Measurements from ENCODE around the gene HIPK3. TPM values are rescaled to one million over a fixed set of nuclear protein-coding genes. Genes with fewer than 3 reads are reported as not detected.

The HIPK3 gene
- total and polyA plus RNA-seq, 7 donors = 10.6 to 417 (median 277) TPM

- Histone ChIP-seq H3K27ac (no peak overlapping the region), H3K9me3 (peaks cover 0 to 4% (median 1%) of the 10 kb centered on the region in 4 donors), H3K36me3 (no peaks in the 10 kb centered on the region), H3K4me3 (no peak overlapping the region), H3K4me1 (no peaks in the 10 kb centered on the region), H3K27me3 (no peaks in the 10 kb centered on the region)
- TF ChIP-seq, protein P1, sequence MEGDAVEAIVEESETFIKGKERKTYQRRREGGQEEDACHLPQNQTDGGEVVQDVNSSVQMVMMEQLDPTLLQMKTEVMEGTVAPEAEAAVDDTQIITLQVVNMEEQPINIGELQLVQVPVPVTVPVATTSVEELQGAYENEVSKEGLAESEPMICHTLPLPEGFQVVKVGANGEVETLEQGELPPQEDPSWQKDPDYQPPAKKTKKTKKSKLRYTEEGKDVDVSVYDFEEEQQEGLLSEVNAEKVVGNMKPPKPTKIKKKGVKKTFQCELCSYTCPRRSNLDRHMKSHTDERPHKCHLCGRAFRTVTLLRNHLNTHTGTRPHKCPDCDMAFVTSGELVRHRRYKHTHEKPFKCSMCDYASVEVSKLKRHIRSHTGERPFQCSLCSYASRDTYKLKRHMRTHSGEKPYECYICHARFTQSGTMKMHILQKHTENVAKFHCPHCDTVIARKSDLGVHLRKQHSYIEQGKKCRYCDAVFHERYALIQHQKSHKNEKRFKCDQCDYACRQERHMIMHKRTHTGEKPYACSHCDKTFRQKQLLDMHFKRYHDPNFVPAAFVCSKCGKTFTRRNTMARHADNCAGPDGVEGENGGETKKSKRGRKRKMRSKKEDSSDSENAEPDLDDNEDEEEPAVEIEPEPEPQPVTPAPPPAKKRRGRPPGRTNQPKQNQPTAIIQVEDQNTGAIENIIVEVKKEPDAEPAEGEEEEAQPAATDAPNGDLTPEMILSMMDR (IDR thresholded peaks at IDR 0.05) = no peak
- TF ChIP-seq EP300 (IDR thresholded peaks at IDR 0.05) (no peak), POLR2A (IDR thresholded peaks at IDR 0.05) (no peak), POLR2AphosphoS5 (IDR thresholded peaks at IDR 0.05) (no peak)
- 53 to 63% methylated on average over 3 of the region's 3 CpGs for WGBS, 2 donors
- intact Hi-C loops (cut with DNase I) = no loop called here
- no peak for DNase-seq
These were observed 130.4 kb downstream of the HIPK3 start for GRCh38 chr11:33387581-33387980.

- intact Hi-C loops (cut with DNase I) = no loop called here
- 75 to 81% methylated on average over 5 of the region's 5 CpGs for WGBS, 2 donors
These were observed 130.8 kb downstream of the HIPK3 start for GRCh38 chr11:33387996-33388395.

GRCh38 chr11:33388793-33389525 is 131.8 kb downstream of the HIPK3 start:
- Histone ChIP-seq H3K27ac (no peak overlapping the region), H3K4me1 (no peaks in the 10 kb centered on the region), H3K4me3 (no peak overlapping the region), H3K9me3 (peaks cover 0 to 4% (median 1%) of the 10 kb centered on the region in 4 donors), H3K36me3 (no peaks in the 10 kb centered on the region), H3K27me3 (no peaks in the 10 kb centered on the region)
- TF ChIP-seq, protein P1 (IDR thresholded peaks at IDR 0.05) = no peak
- WGBS, 2 donors = 56 to 63% methylated on average over 7 of the region's 7 CpGs
- intact Hi-C loops (cut with DNase I) = no loop called here
- DNase-seq = no peak

More at GRCh38 chr11:33387996-33388395, 130.8 kb downstream of the HIPK3 start:
- Histone ChIP-seq H3K9me3 (peaks cover 0 to 4% (median 1%) of the 10 kb centered on the region in 4 donors), H3K27ac (no peak overlapping the region), H3K4me3 (no peak overlapping the region), H3K4me1 (no peaks in the 10 kb centered on the region), H3K36me3 (no peaks in the 10 kb centered on the region), H3K27me3 (no peaks in the 10 kb centered on the region)
- DNase-seq = no peak
- TF ChIP-seq POLR2AphosphoS5 (IDR thresholded peaks at IDR 0.05) (no peak), EP300 (IDR thresholded peaks at IDR 0.05) (no peak), POLR2A (IDR thresholded peaks at IDR 0.05) (no peak)
- TF ChIP-seq, protein P1 (IDR thresholded peaks at IDR 0.05) = no peak

DNA sequence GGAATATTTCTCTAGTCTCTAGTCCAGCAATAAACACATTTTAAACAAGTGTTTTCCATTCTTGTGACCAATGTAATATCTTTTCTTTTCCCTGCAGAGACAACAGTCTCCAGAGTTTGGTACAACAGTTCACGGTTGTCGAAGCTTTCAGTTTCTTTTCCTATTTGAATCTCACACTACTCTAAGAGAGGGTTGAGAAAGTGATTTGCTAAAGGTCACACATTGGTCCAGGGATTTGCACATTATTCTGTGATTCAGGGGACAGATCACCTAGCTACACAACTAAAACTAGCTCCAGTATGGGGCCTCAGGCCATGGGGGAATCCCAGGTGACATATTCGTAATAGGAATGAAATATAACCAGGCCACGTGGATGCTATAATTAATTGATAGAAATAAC is 132.5 kb downstream of the HIPK3 start:
- WGBS, 2 donors = 75 to 83% methylated on average over 4 of the region's 4 CpGs
- no peak for DNase-seq
- H3K36me3 ChIP-seq = no peaks in the 10 kb centered on the region
- peaks cover 0 to 4% (median 1%) of the 10 kb centered on the region in 4 donors for H3K9me3 ChIP-seq
- no peaks in the 10 kb centered on the region for H3K27me3 ChIP-seq
- no peak overlapping the region for H3K4me3 ChIP-seq
- H3K27ac ChIP-seq = no peak overlapping the region
- H3K4me1 ChIP-seq = no peaks in the 10 kb centered on the region
- no peak for TF ChIP-seq POLR2A (IDR thresholded peaks at IDR 0.05)
- TF ChIP-seq POLR2AphosphoS5 (IDR thresholded peaks at IDR 0.05) = no peak
- TF ChIP-seq, protein P1 (IDR thresholded peaks at IDR 0.05) = no peak
- intact Hi-C loops (cut with DNase I) = no loop called here

Measured in sigmoid colon (tissue), 7 donors.